ENCODE measurements around the gene TULP3. TPM values are rescaled to one million over a fixed set of nuclear protein-coding genes. Genes with fewer than 3 reads are reported as not detected.

The TULP3 gene
- total and polyA plus RNA-seq, 10 of the 15 experiments (the other 5 are each of a cell fraction or from before 2014, with no cell fraction given) = 3.1 to 10.4 (median 8.1) TPM

- TF ChIP-seq NRF1 (conservative IDR thresholded peaks at IDR 0.05; ENCODE audit: low read depth, low read length) (no peak), NFYB (IDR thresholded peaks at IDR 0.05; ENCODE audit: insufficient read depth, low read depth, low read length) (no peak)
Observed at GRCh38 chr12:2988494-2988893, 97.8 kb downstream of the TULP3 start (continued).

Small RNA genes within 50 kb of the gene (small RNA-seq; reads per million reads assigned to genes)
- not detected for gene RNU6-1315P

Other genes with a start within 250 kb of the TULP3 start
Only the 7 nearest of the 8 such genes appear.
- gene FKBP4, start 95.9 kb upstream of the TULP3 start, total RNA-seq (2014; rRNA removed) = 40.1 and 43.2 TPM in 2 replicates
- gene FKBP4, start 95.9 kb upstream of the TULP3 start, total RNA-seq (2014; rRNA removed; fragmentation: Illumina TruSeq; extraction: Trizol) = 44.1 and 45.0 TPM in 2 replicates
- 77.0 and 77.7 TPM in 2 replicates for gene FKBP4, start 95.9 kb upstream of the TULP3 start, total RNA-seq (2021)
- 39.6 and 42.8 TPM in 2 replicates for gene FKBP4, start 95.9 kb upstream of the TULP3 start, polyA plus RNA-seq (2011; rRNA removed)
- 51.5 and 55.8 TPM in 2 replicates for gene FKBP4, start 95.9 kb upstream of the TULP3 start, polyA plus RNA-seq (2014; fragmentation: Illumina TruSeq; extraction: Trizol)
- gene FKBP4, start 95.9 kb upstream of the TULP3 start, polyA plus RNA-seq (2014; fragmentation: Nextera tagmentation; extraction: Ambion mirVana) = 10 to 100 TPM in 1 of 2 experiments, 1 to 10 TPM in 1; 8.9 to 15.4 TPM
- 45.9 and 46.0 TPM in 2 replicates for gene FKBP4, start 95.9 kb upstream of the TULP3 start, polyA plus RNA-seq (2014; rRNA removed)
- gene FKBP4, start 95.9 kb upstream of the TULP3 start, polyA plus RNA-seq (2016; fragmentation: Nextera tagmentation; extraction: Ambion mirVana) = 10 to 100 TPM; 89.1 to 90.0 TPM
- gene ITFG2, start 78.2 kb upstream of the TULP3 start, total RNA-seq (2014; rRNA removed) = 25.4 and 31.5 TPM in 2 replicates
- 21.2 and 21.5 TPM in 2 replicates for gene ITFG2, start 78.2 kb upstream of the TULP3 start, total RNA-seq (2014; rRNA removed; fragmentation: Illumina TruSeq; extraction: Trizol)
- 20.0 and 24.2 TPM in 2 replicates for gene ITFG2, start 78.2 kb upstream of the TULP3 start, total RNA-seq (2021)
- gene ITFG2, start 78.2 kb upstream of the TULP3 start, polyA plus RNA-seq (2011; rRNA removed) = 17.0 and 22.2 TPM in 2 replicates
- gene ITFG2, start 78.2 kb upstream of the TULP3 start, polyA plus RNA-seq (2014; fragmentation: Illumina TruSeq; extraction: Trizol) = 24.3 and 27.7 TPM in 2 replicates
- gene ITFG2, start 78.2 kb upstream of the TULP3 start, polyA plus RNA-seq (2014; fragmentation: Nextera tagmentation; extraction: Ambion mirVana) = 10 to 100 TPM; 23.1 to 28.5 TPM
- 22.2 and 30.8 TPM in 2 replicates for gene ITFG2, start 78.2 kb upstream of the TULP3 start, polyA plus RNA-seq (2014; rRNA removed)
- gene ITFG2, start 78.2 kb upstream of the TULP3 start, polyA plus RNA-seq (2016; fragmentation: Nextera tagmentation; extraction: Ambion mirVana) = 10 to 100 TPM; 38.0 to 39.5 TPM
- gene NRIP2, start 55.9 kb upstream of the TULP3 start, total RNA-seq (2014; rRNA removed) = not detected in 2 replicates
- gene NRIP2, start 55.9 kb upstream of the TULP3 start, total RNA-seq (2014; rRNA removed; fragmentation: Illumina TruSeq; extraction: Trizol) = not detected in 2 replicates
- not detected in 2 replicates for gene NRIP2, start 55.9 kb upstream of the TULP3 start, total RNA-seq (2021)
- not detected in 2 replicates for gene NRIP2, start 55.9 kb upstream of the TULP3 start, polyA plus RNA-seq (2011; rRNA removed)
- not detected in 2 replicates for gene NRIP2, start 55.9 kb upstream of the TULP3 start, polyA plus RNA-seq (2014; fragmentation: Illumina TruSeq; extraction: Trizol)
- under 1 TPM in 1 of 2 experiments, not detected in 1; 0.04 TPM for gene NRIP2, start 55.9 kb upstream of the TULP3 start, polyA plus RNA-seq (2014; fragmentation: Nextera tagmentation; extraction: Ambion mirVana)
- not detected in 2 replicates for gene NRIP2, start 55.9 kb upstream of the TULP3 start, polyA plus RNA-seq (2014; rRNA removed)
- under 1 TPM; 0.42 to 0.83 TPM for gene NRIP2, start 55.9 kb upstream of the TULP3 start, polyA plus RNA-seq (2016; fragmentation: Nextera tagmentation; extraction: Ambion mirVana)
- gene TEX52, start 33.9 kb upstream of the TULP3 start, total RNA-seq (2014; rRNA removed) = not detected in 2 replicates
- not detected in 2 replicates for gene TEX52, start 33.9 kb upstream of the TULP3 start, total RNA-seq (2014; rRNA removed; fragmentation: Illumina TruSeq; extraction: Trizol)
- gene TEX52, start 33.9 kb upstream of the TULP3 start, total RNA-seq (2021) = not detected in 2 replicates
- not detected in 2 replicates for gene TEX52, start 33.9 kb upstream of the TULP3 start, polyA plus RNA-seq (2011; rRNA removed)
- gene TEX52, start 33.9 kb upstream of the TULP3 start, polyA plus RNA-seq (2014; fragmentation: Illumina TruSeq; extraction: Trizol) = not detected in 2 replicates
- not detected for gene TEX52, start 33.9 kb upstream of the TULP3 start, polyA plus RNA-seq (2014; fragmentation: Nextera tagmentation; extraction: Ambion mirVana)
- not detected in 2 replicates for gene TEX52, start 33.9 kb upstream of the TULP3 start, polyA plus RNA-seq (2014; rRNA removed)
- under 1 TPM in 1 of 2 experiments, not detected in 1; 0.23 TPM for gene TEX52, start 33.9 kb upstream of the TULP3 start, polyA plus RNA-seq (2016; fragmentation: Nextera tagmentation; extraction: Ambion mirVana)
- 30.3 and 33.7 TPM in 2 replicates for gene FOXM1, start 13.7 kb upstream of the TULP3 start, total RNA-seq (2014; rRNA removed)
- 28.0 and 28.9 TPM in 2 replicates for gene FOXM1, start 13.7 kb upstream of the TULP3 start, total RNA-seq (2014; rRNA removed; fragmentation: Illumina TruSeq; extraction: Trizol)
- gene FOXM1, start 13.7 kb upstream of the TULP3 start, total RNA-seq (2021) = 58.6 and 60.0 TPM in 2 replicates
- gene FOXM1, start 13.7 kb upstream of the TULP3 start, polyA plus RNA-seq (2011; rRNA removed) = 15.3 and 25.1 TPM in 2 replicates
- 50.4 and 63.2 TPM in 2 replicates for gene FOXM1, start 13.7 kb upstream of the TULP3 start, polyA plus RNA-seq (2014; fragmentation: Illumina TruSeq; extraction: Trizol)
- gene FOXM1, start 13.7 kb upstream of the TULP3 start, polyA plus RNA-seq (2014; fragmentation: Nextera tagmentation; extraction: Ambion mirVana) = 10 to 100 TPM; 15.1 to 15.5 TPM
- gene FOXM1, start 13.7 kb upstream of the TULP3 start, polyA plus RNA-seq (2014; rRNA removed) = 39.8 and 45.5 TPM in 2 replicates
- 10 to 100 TPM; 34.8 to 37.0 TPM for gene FOXM1, start 13.7 kb upstream of the TULP3 start, polyA plus RNA-seq (2016; fragmentation: Nextera tagmentation; extraction: Ambion mirVana)
- gene RHNO1, start 13.7 kb upstream of the TULP3 start, total RNA-seq (2014; rRNA removed) = 52.6 and 54.2 TPM in 2 replicates
- 42.4 and 46.4 TPM in 2 replicates for gene RHNO1, start 13.7 kb upstream of the TULP3 start, total RNA-seq (2014; rRNA removed; fragmentation: Illumina TruSeq; extraction: Trizol)
- gene RHNO1, start 13.7 kb upstream of the TULP3 start, total RNA-seq (2021) = 33.3 and 36.2 TPM in 2 replicates
- gene RHNO1, start 13.7 kb upstream of the TULP3 start, polyA plus RNA-seq (2011; rRNA removed) = 69.0 and 91.6 TPM in 2 replicates
- 60.7 and 67.8 TPM in 2 replicates for gene RHNO1, start 13.7 kb upstream of the TULP3 start, polyA plus RNA-seq (2014; fragmentation: Illumina TruSeq; extraction: Trizol)
- 10 to 100 TPM; 27.9 to 29.1 TPM for gene RHNO1, start 13.7 kb upstream of the TULP3 start, polyA plus RNA-seq (2014; fragmentation: Nextera tagmentation; extraction: Ambion mirVana)
- gene RHNO1, start 13.7 kb upstream of the TULP3 start, polyA plus RNA-seq (2014; rRNA removed) = 30.4 and 41.0 TPM in 2 replicates
- 10 to 100 TPM; 52.3 to 57.9 TPM for gene RHNO1, start 13.7 kb upstream of the TULP3 start, polyA plus RNA-seq (2016; fragmentation: Nextera tagmentation; extraction: Ambion mirVana)
- 0.68 TPM in 1 of 2 replicates, not detected in the other for gene TEAD4, start 68.5 kb downstream of the TULP3 start, total RNA-seq (2014; rRNA removed)
- gene TEAD4, start 68.5 kb downstream of the TULP3 start, total RNA-seq (2014; rRNA removed; fragmentation: Illumina TruSeq; extraction: Trizol) = not detected in 2 replicates
- gene TEAD4, start 68.5 kb downstream of the TULP3 start, total RNA-seq (2021) = 0.33 and 0.37 TPM in 2 replicates
- gene TEAD4, start 68.5 kb downstream of the TULP3 start, polyA plus RNA-seq (2011; rRNA removed) = 0.04 TPM in 1 of 2 replicates, not detected in the other
- gene TEAD4, start 68.5 kb downstream of the TULP3 start, polyA plus RNA-seq (2014; fragmentation: Illumina TruSeq; extraction: Trizol) = 0.07 and 0.13 TPM in 2 replicates
- not detected for gene TEAD4, start 68.5 kb downstream of the TULP3 start, polyA plus RNA-seq (2014; fragmentation: Nextera tagmentation; extraction: Ambion mirVana)
- gene TEAD4, start 68.5 kb downstream of the TULP3 start, polyA plus RNA-seq (2014; rRNA removed) = 0.28 and 0.31 TPM in 2 replicates
- gene TEAD4, start 68.5 kb downstream of the TULP3 start, polyA plus RNA-seq (2016; fragmentation: Nextera tagmentation; extraction: Ambion mirVana) = under 1 TPM in 1 of 2 experiments, not detected in 1; 0.32 TPM